GM19468 (cell line): ENCODE results near the gene PCBP2.

Experiments
- ATAC-seq: cut with Tn5 transposase; IDR thresholded peaks from one replicate; pipeline ENCODE4 v1.9.1; 2021; ENCODE audit warnings: mild to moderate bottlenecking, moderate library complexity, moderate number of reproducible peaks; ENCODE audit not compliant: unreplicated experiment; ENCODE audit errors: extremely low read depth

The PCBP2 gene

GRCh38 chr12:53505555-53506449 lies 53.9 kb downstream of the PCBP2 start:
- ATAC-seq = no peak

- ATAC-seq = no peak
These were observed 54.5 kb downstream of the PCBP2 start for GRCh38 chr12:53506450-53506785.

- ATAC-seq = no peak
These were observed 55.1 kb downstream of the PCBP2 start, which contains the start of gene NPFF for GRCh38 chr12:53506881-53507602. NPFF (minus strand) TSS chr12:53507484; CDS start chr12:53507474, 10 bp downstream.

GRCh38 chr12:53507603-53507885 lies 55.6 kb downstream of the PCBP2 start:
- ATAC-seq = no peak

GRCh38 chr12:53508534-53509170 lies 56.8 kb downstream of the PCBP2 start:
- no peak for ATAC-seq

GRCh38 chr12:53510181-53510812 lies 58.4 kb downstream of the PCBP2 start:
- no peak for ATAC-seq

GRCh38 chr12:53513712-53514410 lies 62.0 kb downstream of the PCBP2 start:
- no peak for ATAC-seq

GRCh38 chr12:53514628-53515290 lies 62.9 kb downstream of the PCBP2 start:
- ATAC-seq = no peak

- ATAC-seq = no peak
These were observed 63.4 kb downstream of the PCBP2 start for GRCh38 chr12:53515291-53515680.

GRCh38 chr12:53516758-53517455 lies 65.0 kb downstream of the PCBP2 start:
- ATAC-seq = no peak

- ATAC-seq = no peak
These were observed 66.5 kb downstream of the PCBP2 start for GRCh38 chr12:53518381-53518780.

GRCh38 chr12:53523131-53523530 lies 71.2 kb downstream of the PCBP2 start:
- no peak for ATAC-seq

GRCh38 chr12:53524476-53524875 lies 72.6 kb downstream of the PCBP2 start:
- no peak for ATAC-seq

GRCh38 chr12:53530061-53530460 lies 78.2 kb downstream of the PCBP2 start:
- ATAC-seq = no peak
